GM18505 (cell line): ENCODE data around the gene ANAPC1.
A peak's percentile ranks its signal among the peaks of the same experiment; 100 is the strongest.
"Not testable (repeated sequence)": the region's sequence is repeated elsewhere in the genome, so short reads cannot be mapped to it uniquely, and the experiment has no call there.

Experiments used
- ATAC-seq: cut with Tn5 transposase; IDR thresholded peaks from one replicate; pipeline ENCODE4 v1.9.1; 2021; ENCODE audit not compliant: unreplicated experiment
- POLR2A ChIP-seq: IDR thresholded peaks from 4 replicates; pipeline ENCODE4 v1.6.1; 2011; ENCODE audit warnings: borderline replicate concordance; ENCODE audit not compliant: insufficient read depth, insufficient read length; ENCODE audit errors: extremely low read depth

Gene ANAPC1

GRCh38 chr2:111884592-111884964 is 585 bp upstream of the ANAPC1 start:
- peak; percentile 4 for ATAC-seq
- TF ChIP-seq POLR2A, result no peak

- ATAC-seq, result not testable (repeated sequence)
Measured at GRCh38 chr2:111872806-111873205, 11.2 kb downstream of the ANAPC1 start.

- ATAC-seq, result not testable (repeated sequence)
Measured at GRCh38 chr2:111865124-111865523, 18.9 kb downstream of the ANAPC1 start.

GRCh38 chr2:111860005-111860404 is 24.0 kb downstream of the ANAPC1 start:
- not testable (repeated sequence) for ATAC-seq

DNA sequence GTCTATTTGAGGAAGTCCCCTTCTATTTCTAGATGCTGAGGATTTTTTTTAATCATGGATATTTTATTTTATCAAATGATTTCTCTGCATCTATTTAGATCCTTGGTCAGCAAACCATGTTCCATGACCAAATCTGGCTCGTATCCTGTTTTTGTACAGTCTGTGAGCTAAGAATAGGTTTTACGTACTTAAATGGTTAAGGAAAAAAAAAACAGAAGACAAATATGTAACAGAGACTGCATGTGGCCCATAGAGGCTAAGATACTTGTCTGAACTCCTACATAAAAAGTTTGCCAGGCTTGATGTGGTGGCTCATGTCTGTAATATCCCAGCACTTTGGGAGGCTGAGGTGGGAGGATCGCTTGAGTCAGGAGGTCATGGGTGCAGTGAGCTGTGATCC is 31.4 kb downstream of the ANAPC1 start:
- not testable (repeated sequence) for ATAC-seq

DNA sequence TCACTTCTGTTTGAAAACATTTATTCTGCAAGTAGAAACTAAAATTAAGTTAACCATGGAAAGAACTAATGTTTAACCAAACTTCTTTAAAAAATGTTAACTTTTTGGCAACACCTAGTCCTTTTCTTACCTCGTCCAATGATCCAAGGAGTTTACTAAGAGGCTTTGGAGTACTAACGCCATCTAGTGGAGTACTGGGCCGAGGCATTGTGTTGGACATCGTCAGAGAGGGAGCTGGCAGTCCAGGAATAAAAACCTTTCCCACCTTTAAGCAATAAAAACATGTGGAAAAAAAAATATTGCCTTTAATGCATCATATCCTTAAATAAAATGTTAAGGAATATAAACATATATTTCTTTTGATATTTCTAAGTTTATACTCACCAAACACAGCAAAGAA is 33.3 kb downstream of the ANAPC1 start:
- not testable (repeated sequence) for ATAC-seq

DNA sequence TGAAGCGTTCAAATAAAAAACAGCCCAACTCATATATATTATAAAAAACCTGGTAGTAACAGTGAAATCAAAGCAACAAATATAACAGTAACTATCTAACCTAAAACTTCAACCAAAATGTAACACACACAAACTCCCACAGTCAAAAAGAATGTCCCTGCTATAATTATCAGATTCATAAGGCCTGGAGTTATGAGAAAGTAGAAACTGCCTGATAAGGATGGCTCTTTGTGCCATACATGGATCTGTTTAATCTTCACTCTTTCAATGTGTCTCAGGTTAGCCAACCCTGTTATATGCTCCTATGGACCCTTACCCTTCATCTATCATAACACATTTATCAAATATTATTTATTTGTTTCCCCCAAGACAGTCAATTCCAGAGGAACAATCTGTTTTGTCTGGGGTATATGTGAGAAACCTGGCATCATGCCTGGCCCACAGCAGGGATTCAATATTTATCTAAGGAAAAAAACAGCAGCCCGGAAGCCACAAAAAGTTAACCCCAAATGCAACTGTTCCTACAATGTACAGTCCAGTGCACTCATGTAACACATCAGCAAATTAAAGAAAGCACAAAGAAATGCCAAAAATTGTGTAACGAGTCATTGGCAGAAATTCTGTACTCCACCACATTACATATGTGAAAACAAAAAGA is 44.2 kb downstream of the ANAPC1 start:
- ATAC-seq, result not testable (repeated sequence)

DNA sequence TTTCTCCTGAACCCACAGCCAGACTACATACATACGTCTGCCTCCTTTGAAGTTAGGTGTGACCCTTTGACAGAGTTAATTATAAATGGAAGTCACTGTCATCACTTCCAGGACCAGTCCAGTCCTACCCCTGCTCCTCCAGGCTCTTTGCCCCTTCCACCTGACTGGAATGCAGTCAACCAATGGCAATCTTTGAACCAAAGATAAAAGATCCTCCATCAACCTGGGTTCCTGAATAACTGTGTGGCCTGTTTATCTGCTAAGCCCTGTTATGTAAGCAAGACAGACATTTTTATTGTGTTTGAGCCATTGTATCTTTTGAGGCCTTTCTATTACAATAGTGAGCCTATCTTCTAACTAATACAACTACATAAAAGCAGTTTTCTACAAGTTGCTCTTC is 45.0 kb downstream of the ANAPC1 start:
- ATAC-seq, result not testable (repeated sequence)

- ATAC-seq, result not testable (repeated sequence)
Measured at GRCh38 chr2:111834221-111834620, 49.8 kb downstream of the ANAPC1 start.

DNA sequence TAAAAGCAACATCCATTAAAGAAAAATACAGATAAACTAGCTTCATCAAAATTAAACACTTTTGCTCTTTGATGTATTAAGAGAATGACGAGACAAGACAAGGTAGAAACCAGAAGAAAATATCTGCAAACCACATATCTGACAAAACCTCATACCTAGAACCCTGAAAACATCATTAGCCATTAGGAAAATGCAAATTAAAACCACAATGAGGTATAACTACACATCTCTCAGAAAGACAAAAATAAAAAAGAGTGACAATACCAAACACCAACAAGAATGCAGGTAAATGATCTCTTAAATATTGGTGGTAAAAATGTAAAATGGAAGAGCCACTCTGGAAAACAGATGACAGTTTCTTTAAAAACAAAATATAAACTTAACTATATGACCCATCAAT is 53.5 kb downstream of the ANAPC1 start:
- ATAC-seq, result not testable (repeated sequence)

DNA sequence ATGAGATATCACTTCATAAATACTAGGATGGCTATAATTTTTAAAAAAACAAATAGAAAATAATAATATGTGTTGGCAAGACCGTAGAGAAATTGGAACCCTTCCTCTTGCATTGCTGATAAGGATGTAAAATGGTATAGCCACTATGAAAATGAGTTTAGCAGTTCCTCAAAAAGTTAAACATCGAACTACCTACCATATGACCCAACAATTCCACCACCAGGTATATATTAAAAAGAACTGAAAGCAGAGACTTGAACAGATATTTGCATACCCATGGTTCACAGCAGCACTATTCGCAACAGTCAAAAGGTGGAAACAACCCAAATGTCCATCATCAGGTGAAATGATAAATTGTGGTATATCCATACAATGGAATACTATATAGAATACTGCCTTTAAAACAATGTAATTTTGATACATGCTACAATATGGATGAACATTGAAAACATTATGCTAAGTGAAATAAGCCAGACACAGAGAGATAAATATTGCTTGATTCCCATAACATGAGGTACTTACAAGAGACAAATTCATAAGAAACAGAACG is 55.7 kb downstream of the ANAPC1 start:
- ATAC-seq, result not testable (repeated sequence)

DNA sequence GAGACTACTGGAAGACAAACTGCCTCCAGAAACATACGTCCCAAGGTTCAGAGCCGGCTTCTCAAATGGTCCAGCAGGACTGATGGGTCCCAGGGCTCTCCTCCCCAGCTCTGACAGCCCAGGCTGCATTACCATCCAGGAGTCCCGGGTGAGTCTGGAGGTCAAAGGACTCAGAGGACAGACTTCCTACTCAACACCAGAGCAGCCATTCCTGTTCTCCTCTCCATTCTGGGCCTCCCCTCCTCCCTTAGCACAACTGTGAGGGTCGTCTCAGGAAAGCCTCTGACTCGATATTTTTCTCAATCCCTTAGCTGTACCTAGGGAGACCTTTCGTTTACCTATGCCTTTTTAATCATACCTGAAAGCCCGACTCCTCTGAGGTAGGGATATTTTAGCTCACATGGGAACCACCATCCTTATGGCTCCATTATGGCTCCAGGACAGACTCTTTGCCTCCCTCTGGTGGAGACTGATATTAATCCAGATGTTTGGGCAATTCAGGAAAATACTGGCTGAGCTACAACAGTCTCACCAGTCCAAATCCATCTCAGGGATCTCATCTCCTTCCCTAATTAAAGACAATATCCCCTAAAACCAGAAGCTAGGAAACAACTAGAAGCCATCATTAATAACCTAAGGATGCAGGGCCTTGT is 70.9 kb downstream of the ANAPC1 start:
- not testable (repeated sequence) for ATAC-seq

GRCh38 chr2:111790633-111791032 is 93.4 kb downstream of the ANAPC1 start:
- not testable (repeated sequence) for ATAC-seq

- not testable (repeated sequence) for ATAC-seq
Measured at GRCh38 chr2:111784081-111784480, 99.9 kb downstream of the ANAPC1 start.

- not testable (repeated sequence) for ATAC-seq
Measured at GRCh38 chr2:111782195-111782594, 101.8 kb downstream of the ANAPC1 start.

DNA sequence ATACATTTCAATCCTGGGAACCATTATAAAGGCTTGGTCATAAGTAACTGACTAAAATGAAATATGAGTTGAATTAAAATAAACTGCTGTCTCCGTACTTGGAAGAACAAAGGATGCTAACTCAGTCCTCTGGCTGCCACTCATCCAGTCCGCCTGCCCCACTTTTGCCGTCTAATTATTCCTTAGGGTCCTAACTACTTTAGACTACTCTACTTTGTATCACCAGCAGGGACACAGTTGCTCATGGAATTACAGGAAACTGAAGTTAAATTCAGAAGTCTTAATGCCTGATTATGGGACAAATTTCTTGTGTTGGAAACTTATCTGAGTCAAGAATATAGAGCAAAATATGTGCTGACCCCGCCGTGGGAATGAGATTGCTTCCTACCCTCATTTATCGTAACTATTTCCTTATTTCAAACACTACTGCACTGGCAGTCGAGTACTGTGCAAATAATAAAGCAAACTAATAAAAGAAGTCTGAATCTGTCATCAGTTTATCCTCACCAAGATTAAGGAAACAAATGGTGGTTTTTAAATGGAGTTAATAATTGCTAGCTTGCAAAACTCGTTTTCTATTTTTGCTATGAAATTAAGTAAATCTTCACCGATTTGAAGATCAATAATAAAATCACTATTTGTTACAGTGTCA is 102.4 kb downstream of the ANAPC1 start:
- ATAC-seq, result not testable (repeated sequence)

DNA sequence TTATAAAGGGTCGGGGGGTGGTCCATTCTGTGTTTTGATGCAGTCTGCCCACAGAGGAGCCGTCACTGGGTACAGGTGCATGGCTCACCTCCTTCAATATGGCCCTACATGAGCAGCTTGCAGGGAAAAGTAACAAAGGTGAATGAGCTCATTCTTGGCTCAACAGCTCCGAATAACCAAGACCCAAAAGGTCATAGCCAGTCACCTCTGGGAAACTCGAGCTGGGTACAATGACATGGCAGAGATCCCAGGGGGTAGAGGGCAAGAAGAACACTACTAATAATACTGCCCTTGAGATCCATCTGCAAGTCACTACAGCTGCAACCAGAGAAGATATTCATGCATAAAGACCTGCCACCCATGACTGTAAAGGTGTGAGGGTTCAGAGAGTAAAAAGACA is 106.8 kb downstream of the ANAPC1 start:
- ATAC-seq, result not testable (repeated sequence)

DNA sequence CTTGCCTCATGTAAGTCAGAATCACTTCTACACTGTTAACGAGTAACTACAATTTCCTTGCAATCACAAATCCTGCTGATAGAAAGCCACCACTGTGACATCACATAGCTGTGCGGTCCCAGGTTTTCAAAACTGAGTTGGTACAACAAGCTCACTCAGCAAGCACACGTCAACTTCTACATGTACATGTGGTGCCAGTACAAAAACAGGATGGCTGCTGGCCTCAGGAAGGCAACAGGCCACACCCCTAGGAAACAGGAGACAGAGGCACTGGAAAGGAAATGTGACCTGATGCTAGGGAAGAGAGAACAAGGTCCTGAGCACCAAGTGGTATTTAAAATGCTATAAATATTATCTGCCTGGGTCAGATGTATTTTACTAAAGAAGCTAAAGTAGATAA is 107.7 kb downstream of the ANAPC1 start:
- ATAC-seq, result not testable (repeated sequence)

GRCh38 chr2:111772180-111772579 is 111.8 kb downstream of the ANAPC1 start:
- ATAC-seq, result not testable (repeated sequence)

GRCh38 chr2:111770916-111771658 is 112.9 kb downstream of the ANAPC1 start:
- not testable (repeated sequence) for ATAC-seq
